Astrocyte (in vitro differentiated cells and primary cell): ENCODE data around the gene HPN. TPM values are rescaled to one million over a fixed set of nuclear protein-coding genes. Genes with fewer than 3 reads are reported as not detected.
A peak's percentile ranks its signal among the peaks of the same experiment; 100 is the strongest.

Experiments
- DNase-seq: peaks from one replicate; pipeline ENCODE4 v3.0.0-alpha.2; 2010; ENCODE audit warnings: low read depth
- FAIRE-seq: peaks from 2 replicates; lab custom pipeline; 2011; peaks lifted over from hg19 to GRCh38; lab: Jason Lieb, UNC
- H2AFZ ChIP-seq: 2 replicates; pipeline ENCODE4 v1.6.0; 2012; ENCODE audit warnings: low read depth, low read length, inconsistent platforms
- H3K27ac ChIP-seq: 2 replicates; pipeline ENCODE4 v1.5.1; 2011; ENCODE audit warnings: low read depth, low read length, inconsistent platforms
- H3K27me3 ChIP-seq: 2 replicates; pipeline ENCODE4 v1.6.0; 2011; ENCODE audit warnings: low read length, inconsistent platforms; ENCODE audit not compliant: insufficient read depth
- H3K36me3 ChIP-seq: 2 replicates; pipeline ENCODE4 v1.5.1; 2011; ENCODE audit warnings: low read length, inconsistent platforms; ENCODE audit not compliant: insufficient read depth
- H3K4me1 ChIP-seq: 2 replicates; pipeline ENCODE4 v1.5.1; 2011; ENCODE audit warnings: low read length, inconsistent platforms; ENCODE audit not compliant: insufficient read depth
- H3K4me2 ChIP-seq: 2 replicates; pipeline ENCODE4 v1.6.0; 2012; ENCODE audit warnings: low read length, inconsistent platforms
- H3K4me3 ChIP-seq: 2 replicates; pipeline ENCODE4 v1.5.1; 2011; ENCODE audit warnings: low read depth, mild to moderate bottlenecking, low read length, inconsistent platforms; ENCODE audit not compliant: insufficient read depth
- H3K79me2 ChIP-seq: 2 replicates; pipeline ENCODE4 v1.6.0; 2012; ENCODE audit warnings: mild to moderate bottlenecking, low read length, inconsistent platforms; ENCODE audit not compliant: insufficient read depth
- H3K9ac ChIP-seq: 2 replicates; pipeline ENCODE4 v1.6.0; 2012; ENCODE audit warnings: mild to moderate bottlenecking, low read length, inconsistent platforms
- H3K9me3 ChIP-seq: 2 replicates; pipeline ENCODE4 v1.5.1; 2012; ENCODE audit warnings: low read depth, mild to moderate bottlenecking, low read length, inconsistent platforms; ENCODE audit not compliant: insufficient read depth
- H4K20me1 ChIP-seq: 2 replicates; pipeline ENCODE4 v1.6.0; 2012; ENCODE audit warnings: low read length, inconsistent platforms; ENCODE audit not compliant: insufficient read depth
- H3K27ac Mint-ChIP-seq: one replicate; pipeline ENCODE4 v1.8.0; 2021; ENCODE audit warnings: mild to moderate bottlenecking, mixed read lengths; ENCODE audit not compliant: unreplicated experiment
- H3K27me3 Mint-ChIP-seq: one replicate; pipeline ENCODE4 v1.8.0; 2021; ENCODE audit warnings: low read depth, mixed read lengths; ENCODE audit not compliant: unreplicated experiment
- H3K36me3 Mint-ChIP-seq: one replicate; pipeline ENCODE4 v1.8.0; 2021; ENCODE audit warnings: low read depth, mixed read lengths; ENCODE audit not compliant: unreplicated experiment
- H3K4me1 Mint-ChIP-seq: one replicate; pipeline ENCODE4 v1.8.0; 2021; ENCODE audit warnings: low read depth, mixed read lengths; ENCODE audit not compliant: unreplicated experiment
- H3K4me3 Mint-ChIP-seq: one replicate; pipeline ENCODE4 v1.8.0; 2021; ENCODE audit warnings: mild to moderate bottlenecking, moderate library complexity, mixed read lengths; ENCODE audit not compliant: unreplicated experiment
- H3K9me3 Mint-ChIP-seq: one replicate; pipeline ENCODE4 v1.8.0; 2021; ENCODE audit warnings: mild to moderate bottlenecking, mixed read lengths; ENCODE audit not compliant: unreplicated experiment
- CTCF ChIP-seq: IDR thresholded peaks from 2 replicates; pipeline ENCODE4 v1.5.1; 2011; ENCODE audit warnings: low read depth, mild to moderate bottlenecking, inconsistent platforms, low read length, moderate library complexity; ENCODE audit not compliant: insufficient read depth
- EZH2 ChIP-seq: IDR thresholded peaks from 2 replicates; pipeline ENCODE4 v1.6.1; 2012; ENCODE audit warnings: mild to moderate bottlenecking, low read length, inconsistent platforms; ENCODE audit not compliant: insufficient read depth
- total RNA-seq: library from RNA; stranded (reverse); gene quantifications from 2 replicates; pipeline ENCODE4 v1.2.1, GENCODE V29; 2021

The HPN gene
- total RNA-seq, 1 donor from 2014 or later, result 0.73 TPM

- Histone ChIP-seq H3K9me3 (peaks cover 4% of the 10 kb centered on the region), H3K27me3 (no peaks in the 10 kb centered on the region), H3K36me3 (no peaks in the 10 kb centered on the region), H3K4me3 (no peak overlapping the region), H3K4me2 (no peak overlapping the region), H2AFZ (no peak overlapping the region), H3K27ac (no peak overlapping the region), H3K9ac (no peak overlapping the region), H4K20me1 (no peaks in the 10 kb centered on the region), H3K4me1 (no peaks in the 10 kb centered on the region), H3K79me2 (no peaks in the 10 kb centered on the region)
- Mint-ChIP-seq H3K4me3 (no peak overlapping the region), H3K4me1 (peaks cover 5% of the 10 kb centered on the region), H3K36me3 (peaks cover 4% of the 10 kb centered on the region), H3K27me3 (peaks cover 18% of the 10 kb centered on the region), H3K9me3 (peaks cover 3% of the 10 kb centered on the region), H3K27ac (no peak overlapping the region)
- TF ChIP-seq EZH2, result no peak
- TF ChIP-seq CTCF, result peak; percentile 70
- FAIRE-seq, result no peak
- DNase-seq, result peak; percentile 45
Observed at GRCh38 chr19:35066691-35067563, 25.4 kb downstream of the HPN start.

GRCh38 chr19:35068941-35069634 lies 27.6 kb downstream of the HPN start:
- no peak overlapping the region for H3K4me3 Mint-ChIP-seq
- H3K27ac Mint-ChIP-seq, result no peak overlapping the region
- H3K9me3 Mint-ChIP-seq, result peaks cover 3% of the 10 kb centered on the region

More at GRCh38 chr19:35068941-35069634, 27.6 kb downstream of the HPN start:
- peaks cover 13% of the 10 kb centered on the region for H3K27me3 Mint-ChIP-seq
- no peaks in the 10 kb centered on the region for H4K20me1 ChIP-seq
- no peak for DNase-seq
- H3K27me3 ChIP-seq, result no peaks in the 10 kb centered on the region
- H3K36me3 ChIP-seq, result no peaks in the 10 kb centered on the region
- H3K4me1 ChIP-seq, result no peaks in the 10 kb centered on the region
- TF ChIP-seq EZH2 (no peak), CTCF (no peak)
- peaks cover 4% of the 10 kb centered on the region for H3K9me3 ChIP-seq
- H3K4me2 ChIP-seq, result no peak overlapping the region
- H3K9ac ChIP-seq, result no peak overlapping the region
- H2AFZ ChIP-seq, result no peak overlapping the region
- H3K4me1 Mint-ChIP-seq, result peaks cover 5% of the 10 kb centered on the region
- H3K79me2 ChIP-seq, result no peaks in the 10 kb centered on the region
- peaks cover 4% of the 10 kb centered on the region for H3K36me3 Mint-ChIP-seq
- H3K4me3 ChIP-seq, result no peak overlapping the region
- FAIRE-seq, result no peak
- no peak overlapping the region for H3K27ac ChIP-seq
